ENCODE results near the gene TRIM62. TPM values are rescaled to one million over a fixed set of nuclear protein-coding genes. Genes with fewer than 3 reads are reported as not detected.
"Not testable (repeated sequence)": the region's sequence is repeated elsewhere in the genome, so short reads cannot be mapped to it uniquely, and the experiment has no call there.

Gene TRIM62
- total RNA-seq, 1 donor from 2014 or later = 1.2 TPM

DNA sequence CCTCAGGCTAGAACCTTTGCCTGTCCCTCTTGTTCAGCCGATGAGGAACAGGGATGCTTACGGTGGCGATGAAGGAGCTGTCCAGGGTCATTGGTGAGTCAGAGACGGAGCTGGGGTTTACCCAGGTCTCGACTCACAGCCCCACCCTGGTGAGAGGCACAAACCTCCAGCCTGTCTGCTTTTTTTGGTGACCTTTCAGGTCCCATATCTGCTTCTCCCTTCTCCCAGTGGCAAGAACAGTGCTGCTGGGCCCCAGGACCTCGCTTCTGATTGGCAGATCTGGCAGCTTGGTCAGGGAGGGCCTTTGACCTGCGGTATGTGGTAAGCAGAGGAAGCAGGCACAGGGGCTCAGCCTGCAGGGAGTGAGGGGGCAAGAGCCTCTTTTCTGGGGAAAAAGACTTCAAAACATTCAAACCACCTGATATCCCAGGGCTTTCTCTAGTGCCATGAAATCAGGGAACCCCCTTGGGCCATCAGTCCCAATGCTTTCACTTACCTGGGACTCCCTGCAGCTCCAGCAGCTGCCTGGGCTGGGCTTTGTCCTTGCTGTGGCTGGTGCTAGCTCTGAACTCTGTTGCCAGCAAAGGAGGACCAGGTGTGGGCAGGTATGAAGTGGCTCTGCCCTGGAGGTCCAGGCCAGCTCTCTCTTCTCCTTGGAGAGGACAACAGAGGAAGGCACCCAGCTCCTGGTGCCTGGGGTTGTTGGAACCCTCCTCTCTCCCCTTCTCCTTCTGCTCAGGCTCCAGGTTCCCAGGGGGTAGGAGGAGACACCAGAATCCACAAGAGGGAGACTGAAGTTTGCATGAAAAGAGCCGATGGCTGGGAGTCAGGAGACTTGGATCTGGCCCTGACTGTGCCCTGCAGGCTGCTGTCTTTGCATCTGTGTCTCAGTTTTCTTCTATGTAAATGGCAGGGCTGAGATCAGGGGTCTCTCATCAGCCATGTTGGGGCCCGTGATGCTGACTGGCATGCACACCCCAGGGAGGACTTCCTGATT is 41.4 kb downstream of the TRIM62 start:
- DNase-seq (ENCODE audit: low read depth in 2 of 2) = peak in 1 of 2 donors; percentile 15

DNA sequence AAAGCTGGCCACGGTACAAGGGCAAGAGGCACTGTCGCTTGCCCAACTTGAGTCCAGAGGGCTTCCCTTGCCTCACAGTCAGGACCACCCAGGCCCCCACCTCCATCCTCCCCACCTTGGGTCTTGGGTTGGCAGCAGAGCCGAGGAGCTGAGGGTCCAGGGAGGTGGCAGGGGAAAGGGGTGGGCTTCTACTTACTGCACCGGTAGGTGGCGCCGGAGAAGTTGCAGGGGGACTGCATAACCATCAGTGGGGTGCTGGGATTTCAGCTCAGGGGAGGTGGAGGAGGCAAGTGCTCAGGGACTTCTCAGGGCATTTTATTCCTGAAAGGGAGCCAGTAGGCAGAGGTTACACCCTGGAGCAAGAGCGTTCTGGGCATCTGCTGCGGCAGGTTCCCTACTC is 44.0 kb downstream of the TRIM62 start:
- DNase-seq (ENCODE audit: low read depth in 2 of 2) = peak; percentile 46 to 65

DNA sequence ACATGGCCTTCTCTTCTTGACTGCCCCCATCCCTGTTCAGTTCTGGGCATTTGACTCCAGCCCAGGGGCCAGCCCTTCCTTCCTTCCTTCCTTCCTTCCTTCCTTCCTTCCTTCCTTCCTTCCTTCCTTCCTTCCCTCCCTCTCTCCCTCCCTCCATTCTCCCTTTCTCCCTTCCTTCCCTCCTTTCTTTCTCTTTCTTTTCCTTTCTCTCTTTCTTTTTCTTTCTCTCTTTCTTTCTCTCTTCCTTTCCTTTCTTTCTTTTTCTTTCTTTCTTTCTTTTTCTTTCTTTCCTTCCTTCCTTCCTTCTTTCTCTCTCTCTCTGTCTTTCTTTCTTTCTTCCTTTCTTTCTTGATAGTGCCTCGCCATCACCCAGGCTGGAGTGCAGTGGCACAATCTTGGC is 45.8 kb downstream of the TRIM62 start:
- DNase-seq (ENCODE audit: low read depth in 2 of 2) = not testable (repeated sequence)

DNA sequence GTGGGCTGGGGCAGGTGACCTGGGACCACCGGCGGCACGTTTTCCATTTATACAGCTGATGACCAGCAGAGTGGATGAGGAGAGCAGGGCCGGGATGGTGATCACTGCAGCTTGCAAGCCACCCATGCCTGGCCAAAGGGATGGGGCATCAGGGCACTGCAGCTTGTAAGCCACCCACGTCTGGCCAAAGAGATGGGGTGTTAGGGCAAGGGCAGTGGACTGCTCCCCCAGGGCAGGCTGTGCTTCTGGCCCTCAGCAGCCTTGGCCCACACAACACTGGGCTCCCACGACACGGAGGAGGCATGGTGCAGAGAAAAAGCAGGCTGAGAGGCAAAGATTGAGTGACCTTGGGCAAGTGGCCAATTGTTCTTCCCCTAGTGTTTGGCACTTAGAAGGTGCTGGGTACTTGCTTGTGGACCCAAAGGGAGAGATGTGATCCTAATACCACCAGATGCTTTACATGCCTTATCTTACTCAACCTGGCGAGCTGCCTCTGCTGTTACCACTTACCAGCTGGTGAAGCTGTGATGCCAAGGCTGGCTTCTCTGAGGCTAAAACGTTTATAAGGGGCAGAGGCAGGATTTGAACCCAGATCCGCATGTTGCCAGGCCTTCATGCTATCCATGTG is 48.3 kb downstream of the TRIM62 start:
- no peak for DNase-seq (ENCODE audit: low read depth in 2 of 2)

DNA sequence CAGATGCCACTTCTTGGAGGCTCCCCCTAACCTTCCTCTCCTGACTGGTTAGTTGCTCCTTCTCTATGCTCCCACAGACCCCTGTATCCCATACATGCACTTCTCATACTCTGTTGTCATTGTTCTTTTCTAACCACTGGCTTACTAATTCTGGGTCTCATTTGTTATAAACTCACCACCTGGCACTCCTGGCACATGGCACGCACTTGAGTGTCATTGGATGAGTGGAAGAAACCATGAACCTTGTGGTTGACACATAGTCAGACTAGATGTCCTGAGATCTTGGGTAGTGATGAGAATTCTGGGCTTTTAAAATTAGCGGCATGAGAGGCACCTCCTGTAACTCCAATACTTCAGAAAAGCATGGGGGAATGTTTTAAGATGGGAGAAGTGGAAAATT is 49.3 kb downstream of the TRIM62 start:
- no peak for DNase-seq (ENCODE audit: low read depth in 2 of 2)

DNA sequence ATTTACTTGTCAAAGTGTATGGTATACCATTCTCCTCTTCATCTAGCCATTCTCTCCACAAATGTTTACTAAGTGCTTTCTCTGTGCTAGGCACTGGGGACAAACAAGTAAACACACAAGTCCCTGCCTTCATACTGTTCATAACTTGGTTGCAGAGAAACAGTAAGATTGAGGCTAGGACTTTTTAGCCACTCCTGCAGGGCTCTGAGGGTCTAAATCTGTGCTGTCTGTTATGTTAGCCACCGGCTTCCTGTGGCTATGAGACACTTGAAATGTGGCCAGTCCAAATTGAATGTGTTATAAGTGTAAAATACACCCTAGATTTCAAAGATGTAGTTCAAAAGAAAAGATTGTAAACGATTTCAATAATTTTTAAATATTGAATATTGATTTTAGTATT is 50.7 kb downstream of the TRIM62 start:
- no peak for DNase-seq (ENCODE audit: low read depth in 2 of 2)

DNA sequence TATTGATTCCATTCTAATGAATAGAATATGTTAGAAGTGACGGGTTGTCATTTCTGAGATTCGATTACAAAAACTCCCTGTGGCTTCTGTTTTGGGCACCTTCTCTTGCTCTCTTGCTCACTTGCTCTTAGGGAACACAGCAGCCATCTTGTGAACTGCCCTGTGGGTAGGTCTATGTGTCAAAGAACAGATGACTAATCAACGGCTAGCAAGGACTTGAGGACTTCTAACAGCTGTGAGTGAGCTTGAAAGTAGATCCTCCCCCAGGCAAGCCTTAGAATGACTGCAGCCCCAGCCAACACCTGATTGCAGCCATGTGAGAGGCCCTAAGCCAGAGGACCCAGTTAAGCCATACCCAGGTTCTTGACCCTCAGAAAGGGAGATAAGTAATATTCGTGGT is 51.5 kb downstream of the TRIM62 start:
- DNase-seq (ENCODE audit: low read depth in 2 of 2) = no peak

DNA sequence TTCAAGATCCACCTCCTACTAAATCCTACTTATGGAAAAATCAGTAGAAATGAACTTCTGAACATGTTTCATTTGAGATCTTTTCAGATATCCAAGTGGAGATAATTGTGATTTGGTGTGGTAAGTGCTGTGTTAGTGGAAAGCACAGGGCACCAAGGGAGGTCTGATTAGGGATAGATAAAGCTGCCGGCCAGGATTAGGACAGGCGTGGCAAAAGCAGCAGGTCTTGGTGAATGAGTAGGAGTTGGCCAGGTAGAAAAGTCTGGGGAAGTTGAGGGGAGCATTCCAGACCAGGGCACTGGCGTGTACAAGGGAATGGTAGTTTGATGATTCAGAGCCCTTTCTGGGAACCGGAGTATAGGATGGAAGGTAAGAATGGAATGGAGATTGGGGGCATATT is 53.1 kb downstream of the TRIM62 start:
- DNase-seq (ENCODE audit: low read depth in 2 of 2) = no peak

DNA sequence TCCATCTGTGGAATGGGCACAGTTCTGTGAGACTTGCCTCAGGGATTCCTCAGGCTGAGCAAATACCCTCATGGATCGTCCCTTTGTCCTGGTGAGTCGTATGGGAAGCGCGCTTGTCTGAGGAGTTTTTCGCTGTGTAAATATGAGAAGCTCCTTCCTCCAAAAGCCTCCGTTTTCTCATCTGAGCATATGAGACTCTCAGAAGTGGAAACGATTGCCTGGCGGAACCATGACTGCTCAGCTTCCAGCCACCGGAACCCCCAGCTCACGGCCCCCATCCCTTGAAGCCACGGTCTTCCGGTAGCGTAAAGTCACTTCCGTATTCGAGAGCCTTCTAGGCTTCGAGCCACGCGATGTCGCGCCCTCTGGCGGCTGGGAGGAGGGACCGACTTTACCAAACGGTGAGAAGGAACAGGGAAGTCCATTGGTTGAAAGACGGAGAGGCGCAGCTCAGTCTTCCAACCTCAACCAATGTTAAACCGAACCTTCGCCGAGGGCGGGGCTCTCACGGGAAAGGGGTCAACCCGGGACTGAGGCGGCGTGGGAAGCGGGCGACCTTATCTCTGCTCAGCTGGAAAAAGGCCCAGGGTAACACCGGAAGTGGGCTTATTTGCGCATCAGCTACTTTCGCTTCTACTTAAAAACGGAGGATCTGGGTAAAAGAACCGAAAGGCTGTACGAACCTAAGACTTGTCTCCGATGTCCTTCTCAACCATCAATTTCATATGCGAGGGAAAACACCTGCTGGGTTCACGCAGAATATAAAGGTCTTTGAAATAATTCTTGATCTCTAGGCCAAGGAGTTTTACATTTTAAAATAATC is 54.6 kb downstream of the TRIM62 start:
- DNase-seq (ENCODE audit: low read depth in 2 of 2) = peak; percentile 99 to 100

DNA sequence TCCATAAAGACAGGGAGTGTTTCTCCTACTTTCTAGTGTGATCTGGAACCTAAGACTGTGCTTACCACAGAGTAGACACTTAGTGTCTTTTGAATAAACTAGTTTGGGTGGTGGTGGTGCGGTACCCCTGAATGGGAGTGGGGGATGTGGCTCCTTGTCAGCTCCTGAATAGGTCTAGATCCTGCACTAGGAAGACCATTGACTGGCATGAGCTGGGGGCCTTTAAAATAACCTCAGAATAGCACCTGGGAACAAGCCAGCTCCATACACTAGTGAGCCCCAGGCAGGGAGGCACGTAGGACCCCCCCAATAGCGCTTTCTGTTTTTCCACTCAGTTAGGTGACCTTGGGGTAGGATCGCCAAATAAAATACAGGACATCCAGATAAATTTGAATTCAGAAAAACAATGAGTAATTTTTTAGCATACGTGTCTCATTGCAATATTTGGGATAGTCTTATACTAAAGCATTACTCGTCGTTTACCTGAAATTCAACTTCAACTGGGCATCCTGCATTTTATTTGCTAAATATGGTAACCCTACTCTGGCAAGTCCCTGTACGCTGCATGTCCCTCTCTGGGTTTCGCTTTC is 55.3 kb downstream of the TRIM62 start:
- peak in 1 of 2 donors; percentile 5 for DNase-seq (ENCODE audit: low read depth in 2 of 2)

DNA sequence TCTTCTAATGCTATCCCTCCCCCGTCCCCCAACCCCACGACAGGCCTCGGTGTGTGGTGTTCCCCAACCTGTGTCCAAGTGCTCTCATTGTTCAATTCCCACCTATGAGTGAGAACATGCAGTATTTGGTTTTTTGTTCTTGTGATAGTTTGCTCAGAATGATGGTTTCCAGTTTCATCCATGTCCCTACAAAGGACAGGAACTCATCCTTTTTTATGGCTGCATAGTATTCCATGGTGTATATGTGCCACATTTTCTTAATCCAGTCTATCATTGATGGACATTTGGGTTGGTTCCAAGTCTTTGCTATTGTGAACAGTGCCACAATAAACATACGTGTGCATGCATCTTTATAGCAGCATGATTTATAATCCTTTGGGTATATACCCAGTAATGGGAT is 57.2 kb downstream of the TRIM62 start:
- not testable (repeated sequence) for DNase-seq (ENCODE audit: low read depth in 2 of 2)

DNA sequence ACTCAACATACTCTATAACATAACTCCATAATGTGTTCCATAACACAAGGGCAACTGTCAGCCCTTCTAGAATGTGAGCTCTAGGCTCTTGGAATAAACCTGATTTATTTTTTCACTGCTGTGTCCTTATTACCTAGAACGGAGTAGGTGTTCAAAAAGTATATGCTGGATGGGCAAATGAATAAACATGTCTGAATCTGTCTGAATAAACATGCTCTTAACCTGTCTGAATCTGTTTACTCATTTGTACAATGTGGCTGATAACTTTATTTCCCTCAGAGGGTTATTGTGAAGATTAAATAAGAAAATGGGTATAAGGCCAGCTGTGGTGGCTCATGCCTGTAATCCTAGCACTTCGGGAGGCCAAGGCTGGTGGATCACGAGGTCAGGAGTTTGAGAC is 58.6 kb downstream of the TRIM62 start:
- no peak for DNase-seq (ENCODE audit: low read depth in 2 of 2)

DNA sequence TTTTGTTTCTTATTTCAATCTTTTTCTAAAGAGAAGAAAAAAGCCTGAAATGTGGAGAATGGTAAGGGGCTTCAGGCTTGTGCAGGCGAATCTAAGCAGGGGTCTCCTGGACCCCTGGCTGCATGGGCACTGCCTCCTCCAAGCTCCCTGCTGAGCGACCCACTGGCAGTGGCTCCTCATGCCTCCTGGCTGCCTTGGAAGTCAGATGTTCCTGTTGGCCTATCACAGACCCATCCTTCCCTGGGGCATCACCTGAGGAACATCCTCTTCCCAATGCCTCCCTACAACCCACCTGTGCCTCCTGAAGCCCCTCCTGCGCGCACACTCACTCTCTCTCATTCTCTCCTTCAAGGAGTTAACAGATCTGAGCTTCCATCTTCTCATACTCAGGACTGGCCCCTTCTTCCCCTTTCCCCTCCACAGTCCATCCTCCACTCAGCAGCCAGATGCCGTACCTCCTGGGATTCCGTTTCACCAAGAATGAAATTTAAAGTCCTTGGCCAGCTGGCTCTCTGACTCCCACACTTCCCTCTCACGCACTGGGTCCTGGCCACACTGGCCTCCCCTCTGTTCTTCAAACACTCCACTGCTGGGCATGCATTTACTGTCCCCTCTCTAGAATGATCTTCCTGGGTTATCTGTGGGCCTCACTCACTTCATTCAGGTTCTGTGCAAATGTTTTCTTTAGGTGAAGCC is 59.2 kb downstream of the TRIM62 start:
- DNase-seq (ENCODE audit: low read depth in 2 of 2) = no peak

DNA sequence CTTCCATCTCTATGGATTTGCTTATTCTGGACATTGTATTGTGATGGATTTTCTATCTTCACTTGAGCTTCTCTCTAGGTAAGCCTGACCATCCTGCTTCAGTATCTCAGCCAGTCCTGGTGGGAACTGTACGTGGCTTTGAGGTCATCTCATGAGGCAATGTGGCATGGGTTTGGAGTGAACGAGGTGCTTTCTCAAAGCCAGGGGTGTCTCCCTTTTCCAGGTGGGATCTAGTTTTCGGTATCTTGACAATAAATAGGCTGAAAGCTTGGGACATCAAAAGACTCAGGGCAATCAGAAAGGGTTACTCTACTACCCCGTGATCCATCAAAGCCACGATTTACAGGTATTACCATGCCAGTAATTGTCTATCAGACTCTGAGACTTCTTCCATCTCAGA is 60.1 kb downstream of the TRIM62 start:
- no peak for DNase-seq (ENCODE audit: low read depth in 2 of 2)

DNA sequence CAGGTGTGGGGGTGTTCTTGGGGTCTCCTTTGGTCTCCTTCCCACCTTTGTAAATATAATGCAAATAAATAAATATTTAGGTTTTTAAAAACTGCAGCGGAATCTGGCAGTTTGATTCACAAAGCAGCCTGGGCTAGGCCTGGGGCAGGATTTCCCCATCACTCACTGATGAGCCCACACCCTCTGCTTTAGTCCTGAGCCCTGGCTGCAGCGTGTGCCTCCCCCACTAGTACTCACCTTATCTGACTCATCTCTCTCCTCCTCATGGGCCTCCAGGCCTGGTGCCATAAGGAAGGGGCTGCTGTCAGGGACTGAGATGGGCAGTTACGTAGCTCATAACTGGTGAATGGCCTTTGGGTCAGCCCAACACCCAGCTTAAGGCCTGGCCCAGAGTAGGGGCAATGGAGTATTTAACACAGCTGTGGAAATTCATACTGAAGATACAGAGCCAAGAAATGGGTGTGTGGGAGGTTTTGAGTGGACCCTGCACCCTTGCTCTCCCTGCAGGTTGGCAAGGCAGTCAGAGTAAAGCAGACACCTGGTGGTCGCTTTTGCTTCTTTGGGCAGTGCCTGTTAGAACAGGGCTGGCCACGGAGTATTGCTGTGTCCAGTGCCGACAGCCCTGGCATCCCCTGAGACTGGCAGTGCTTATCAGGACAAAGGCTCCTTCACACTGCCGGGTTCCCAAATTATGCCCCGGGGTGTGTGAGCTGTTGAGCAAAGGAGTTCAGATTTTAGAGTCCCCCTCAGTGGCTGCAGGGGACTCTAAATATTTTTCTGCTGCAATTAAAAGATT is 61.2 kb downstream of the TRIM62 start:
- DNase-seq (ENCODE audit: low read depth in 2 of 2) = no peak

DNA sequence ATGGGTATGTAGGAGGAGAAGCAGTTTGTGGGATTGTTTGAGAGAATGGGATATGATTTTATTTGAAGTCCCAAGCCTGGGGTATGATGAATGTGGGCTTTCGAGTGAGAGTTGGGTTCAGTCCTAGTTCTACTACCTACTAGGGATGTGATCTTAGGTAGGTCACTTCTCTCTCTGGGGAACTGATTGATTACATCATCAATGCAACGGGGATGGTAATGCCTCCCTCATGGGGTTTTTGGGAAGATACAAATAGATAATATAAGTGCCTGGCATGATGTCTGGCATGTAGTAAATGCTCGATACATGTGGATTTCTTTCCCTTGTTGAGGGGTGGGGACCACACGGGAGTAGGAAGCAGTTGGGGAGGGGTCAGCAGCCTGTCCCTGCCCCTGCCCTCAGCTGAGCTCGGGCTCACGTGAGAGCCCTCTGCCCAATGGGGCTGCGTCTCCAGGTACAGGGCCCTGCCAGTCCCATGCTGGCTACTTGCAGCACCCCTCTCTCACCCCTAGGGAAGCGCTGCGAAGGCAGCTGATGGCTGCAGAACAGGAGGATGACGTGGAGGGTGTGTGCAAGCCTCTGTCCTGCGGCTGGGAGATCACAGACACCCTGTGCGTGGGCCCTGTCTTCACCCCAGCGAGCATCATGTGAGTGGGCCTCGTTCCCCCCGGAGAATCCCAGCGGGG is 62.2 kb downstream of the TRIM62 start:
- DNase-seq (ENCODE audit: low read depth in 2 of 2) = no peak

DNA sequence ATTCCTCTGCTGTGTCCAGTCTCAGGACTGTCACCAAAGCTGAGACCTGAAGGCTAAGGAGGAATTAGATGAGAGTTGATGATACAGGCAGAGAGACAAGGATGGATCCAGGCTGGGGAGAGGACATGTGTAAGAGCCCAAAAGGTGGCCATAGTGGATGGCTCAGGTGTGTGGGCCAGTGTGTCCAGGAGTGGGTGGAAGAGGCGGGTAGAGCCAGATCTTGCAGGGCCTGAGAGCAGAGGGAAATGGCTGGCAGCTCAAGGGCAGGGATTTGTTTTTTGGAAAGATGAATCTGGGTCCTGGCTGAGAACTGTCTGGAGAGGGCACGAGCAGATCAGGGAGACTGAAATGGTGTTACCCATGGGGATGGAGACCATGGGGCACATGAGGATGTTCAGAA is 62.8 kb downstream of the TRIM62 start:
- no peak for DNase-seq (ENCODE audit: low read depth in 2 of 2)

DNA sequence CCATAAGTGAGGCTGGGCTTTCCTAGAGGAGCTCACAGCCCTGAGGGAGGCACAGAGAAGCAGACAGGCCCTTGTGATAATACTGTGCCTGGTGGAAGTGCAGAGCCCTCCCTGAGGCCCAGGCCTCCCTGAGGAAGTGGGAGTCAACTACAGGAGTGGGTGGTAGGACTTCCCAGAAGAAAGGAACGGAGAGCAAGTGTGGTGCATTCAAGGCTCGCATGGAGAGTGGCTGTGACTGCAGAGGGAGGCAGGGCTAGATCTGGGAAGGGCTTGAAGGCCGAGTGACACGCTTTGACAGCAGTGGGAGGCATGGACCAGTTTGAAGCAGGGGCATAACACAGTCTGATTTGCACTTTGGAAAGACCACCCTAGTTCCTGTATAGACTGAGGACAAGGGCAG is 63.6 kb downstream of the TRIM62 start:
- DNase-seq (ENCODE audit: low read depth in 2 of 2) = no peak

DNA sequence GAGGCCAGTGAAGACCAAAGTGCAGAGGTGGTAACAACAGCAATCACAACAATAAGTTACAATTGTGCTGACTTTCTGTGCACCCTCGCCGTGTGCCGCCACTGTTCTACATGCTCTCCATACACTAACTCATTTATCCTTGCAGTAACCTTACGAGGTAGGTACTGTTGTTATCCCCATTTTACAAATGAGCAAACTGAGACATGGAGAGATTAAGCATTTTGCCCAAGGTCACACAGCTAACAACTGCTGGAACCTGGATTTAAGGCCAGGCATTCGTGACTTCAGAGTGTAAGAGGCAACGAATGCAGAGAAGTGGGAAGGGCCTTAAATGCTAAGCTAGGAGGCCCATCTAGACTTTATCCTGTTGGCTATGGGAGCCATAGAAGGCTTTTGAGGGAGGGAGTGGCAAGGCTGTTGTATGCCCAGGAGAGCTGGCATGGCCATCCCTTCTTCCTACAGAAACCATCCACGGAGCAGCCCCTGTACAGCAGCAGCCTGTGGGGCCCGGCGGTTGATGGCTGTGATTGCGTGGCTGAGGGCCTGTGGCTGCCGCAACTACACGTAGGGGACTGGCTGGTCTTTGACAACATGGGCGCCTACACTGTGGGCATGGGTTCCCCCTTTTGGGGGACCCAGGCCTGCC is 64.3 kb downstream of the TRIM62 start:
- DNase-seq (ENCODE audit: low read depth in 2 of 2) = no peak

All from lung microvascular endothelial cell (primary cell).